Measurements from ENCODE around the gene MYRIP.

The MYRIP gene

DNA sequence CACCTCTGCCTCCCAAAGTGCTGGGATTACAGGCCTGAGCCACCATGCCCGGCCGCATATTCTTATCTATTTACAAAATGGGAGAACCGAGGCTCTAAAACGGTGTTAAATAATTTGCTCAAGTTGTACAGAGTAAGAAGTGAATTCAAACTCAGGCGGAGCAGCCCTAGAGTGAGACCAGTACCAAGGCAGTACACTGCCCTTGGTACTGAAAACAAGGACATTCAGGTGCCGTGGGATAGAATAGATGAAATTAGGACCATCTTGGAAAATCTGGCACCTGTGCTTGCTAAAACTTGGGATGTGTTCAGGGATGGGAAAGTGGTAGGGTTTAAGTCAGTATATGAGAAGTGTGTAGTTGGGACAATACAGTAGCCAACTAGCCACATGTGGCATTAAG lies 100.7 kb downstream of the MYRIP start:
- DNase-seq, result no peak

- DNase-seq, result no peak
These were observed 101.5 kb downstream of the MYRIP start for GRCh38 chr3:39910826-39911464.

DNA sequence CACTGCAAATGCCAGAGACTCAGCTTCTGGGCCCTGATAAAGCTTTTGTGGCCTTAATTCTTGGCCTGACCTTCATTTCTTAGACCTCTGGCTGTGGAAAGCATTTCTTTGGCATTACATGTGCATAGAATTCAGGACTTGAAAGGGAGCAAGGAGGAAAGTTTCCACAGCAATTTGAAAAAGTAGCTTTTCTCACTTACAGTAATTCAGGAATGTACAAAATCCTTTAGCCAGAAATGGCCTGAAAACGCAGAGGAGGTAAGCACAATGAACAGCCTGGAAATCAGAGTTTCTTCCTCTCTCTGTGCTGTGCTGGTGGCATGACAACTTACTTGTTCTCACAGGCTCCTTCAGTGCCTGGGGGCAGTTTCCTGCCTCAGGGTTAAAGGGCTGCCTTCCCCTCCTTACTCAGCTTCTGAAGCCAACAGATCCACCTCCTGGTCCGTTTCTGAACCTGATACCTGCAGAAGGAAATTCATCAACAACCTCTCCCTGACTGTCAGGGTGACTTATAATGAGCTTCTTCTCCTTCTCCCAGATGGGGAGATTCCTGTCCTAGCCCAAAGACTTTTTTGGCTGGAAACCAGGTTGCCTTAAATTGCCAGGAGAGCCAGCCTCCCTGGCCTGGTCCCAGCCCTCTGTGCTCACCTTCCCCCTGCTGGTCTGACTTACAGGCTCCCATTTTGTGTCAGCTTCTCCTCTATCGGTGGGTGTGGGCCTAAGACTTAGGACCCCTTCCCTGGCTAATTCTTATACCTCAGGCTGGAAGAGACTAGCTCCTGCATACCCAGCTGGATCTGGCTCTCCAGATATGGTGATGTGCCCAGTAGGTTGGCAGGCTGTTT lies 102.3 kb downstream of the MYRIP start:
- DNase-seq, result no peak

DNA sequence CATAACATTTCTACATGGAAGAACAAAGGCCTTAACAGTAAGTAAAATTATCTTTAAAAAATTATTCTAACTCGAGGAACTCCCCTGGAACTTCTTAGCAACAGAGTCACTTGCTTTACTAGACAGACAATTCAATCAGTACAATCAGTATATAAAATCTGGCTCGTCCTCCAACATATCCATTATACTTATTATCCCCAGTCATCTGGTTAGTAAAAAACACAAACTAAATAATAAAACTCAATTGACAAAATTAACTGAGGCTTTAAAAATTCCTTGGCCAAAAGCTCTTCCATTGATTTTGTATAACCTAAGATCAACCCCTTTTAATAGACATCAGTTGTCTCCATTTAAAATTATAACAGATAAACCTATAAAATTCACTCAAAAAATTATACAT lies 105.6 kb downstream of the MYRIP start:
- DNase-seq, result no peak

GRCh38 chr3:39917065-39917773 lies 107.8 kb downstream of the MYRIP start:
- no peak for DNase-seq

DNA sequence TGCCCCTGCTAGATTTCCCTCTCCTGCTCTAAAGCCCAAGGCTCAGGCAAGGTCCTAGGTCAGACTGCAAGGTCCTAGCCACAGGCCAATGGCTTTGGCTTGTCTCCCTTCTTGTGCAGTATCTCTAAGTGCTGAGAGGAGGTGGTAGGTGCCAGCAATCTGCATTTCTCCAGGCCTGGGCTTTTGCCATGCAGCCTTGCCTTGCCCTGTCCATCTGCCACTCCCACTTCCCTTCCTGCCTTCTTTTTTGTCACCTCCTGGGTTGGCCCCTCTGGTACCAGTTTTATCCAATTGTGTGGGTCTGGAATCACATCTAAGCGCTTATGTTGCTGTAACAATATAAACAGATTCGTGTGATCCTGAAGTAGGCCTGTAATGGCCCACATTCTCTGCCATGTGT lies 109.9 kb downstream of the MYRIP start:
- DNase-seq, result no peak

- no peak for DNase-seq
These were observed 110.9 kb downstream of the MYRIP start for GRCh38 chr3:39920271-39920670.

DNA sequence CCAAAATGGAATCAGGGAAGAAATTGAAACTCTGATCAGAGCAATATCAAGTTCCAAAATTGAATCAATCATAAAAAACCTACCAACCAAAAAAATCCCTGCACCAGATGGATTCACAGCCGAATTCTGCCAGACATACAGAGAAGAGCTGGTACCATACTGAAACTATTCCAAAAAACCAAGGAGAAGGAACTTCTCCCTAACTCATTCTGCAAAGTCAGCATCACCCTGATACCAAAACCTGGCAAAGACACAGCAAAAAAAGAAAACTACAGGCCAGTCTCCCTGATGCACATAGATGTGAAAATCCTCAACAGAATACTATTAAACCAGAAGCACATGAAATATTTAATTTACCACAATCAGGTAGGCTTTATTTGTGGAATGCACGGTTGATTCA lies 118.1 kb downstream of the MYRIP start:
- no peak for DNase-seq

- DNase-seq, result no peak
These were observed 124.7 kb downstream of the MYRIP start for GRCh38 chr3:39933986-39934693.

GRCh38 chr3:39934696-39935095 lies 125.3 kb downstream of the MYRIP start:
- DNase-seq, result no peak

- DNase-seq, result no peak
These were observed 125.9 kb downstream of the MYRIP start for GRCh38 chr3:39935261-39935660.

DNA sequence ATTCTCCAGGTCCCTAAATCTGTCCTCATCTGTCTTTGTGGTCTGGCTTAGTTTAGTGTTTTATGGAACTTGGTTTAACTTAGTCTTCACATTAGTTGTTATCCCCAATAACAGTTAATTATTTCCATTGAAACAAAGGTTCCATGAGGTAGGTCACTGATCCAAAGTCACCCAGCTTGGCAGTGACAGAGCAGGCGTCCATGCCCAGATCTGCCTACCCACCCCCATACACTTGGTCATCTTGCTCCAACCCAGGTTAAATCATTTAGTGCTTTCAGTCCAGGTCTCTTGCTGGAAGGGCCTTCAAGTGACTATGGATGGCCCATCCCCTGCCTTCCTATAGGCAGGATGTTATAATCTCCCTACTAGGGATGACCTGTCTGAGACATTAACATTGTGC lies 127.4 kb downstream of the MYRIP start:
- no peak for DNase-seq

DNA sequence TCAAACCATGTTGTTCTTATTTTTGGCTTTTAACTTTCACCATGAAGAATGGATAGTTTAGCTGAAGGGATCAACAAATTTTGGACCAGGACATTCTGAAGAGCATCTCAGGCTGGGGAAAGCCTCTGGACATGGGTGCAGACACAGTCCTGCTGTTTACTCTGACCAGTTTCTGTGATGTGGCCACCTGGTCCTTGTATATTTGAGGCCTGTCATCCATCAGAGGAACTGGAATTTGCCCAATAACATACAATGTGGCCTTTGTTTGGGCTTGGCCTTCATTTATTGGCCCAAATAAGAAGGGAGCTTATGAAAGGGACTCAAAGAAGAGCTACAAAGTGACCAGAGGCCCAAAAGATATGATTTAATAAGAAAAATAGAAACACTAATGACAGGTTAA lies 127.9 kb downstream of the MYRIP start:
- DNase-seq, result no peak

- no peak for DNase-seq
These were observed 128.5 kb downstream of the MYRIP start for GRCh38 chr3:39937874-39938273.

DNA sequence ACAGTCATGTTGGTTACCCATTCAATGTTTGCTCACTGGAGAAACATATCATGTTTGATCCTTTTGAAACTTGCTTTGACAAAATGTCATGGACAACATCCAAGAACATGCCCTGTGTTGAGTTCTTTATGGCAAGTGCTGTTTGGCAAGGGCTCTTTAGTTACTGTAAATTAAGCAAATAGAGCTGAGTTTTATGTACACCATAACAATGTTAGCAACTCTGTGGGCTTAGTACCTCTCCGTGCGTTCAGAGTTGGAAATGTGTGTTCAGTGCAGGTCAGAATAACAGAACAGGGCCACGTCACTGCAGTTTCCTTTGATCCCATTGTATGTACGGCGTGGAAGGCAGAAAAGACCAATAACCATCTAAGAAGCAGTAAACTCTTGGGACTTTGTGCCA lies 132.5 kb downstream of the MYRIP start:
- DNase-seq, result no peak

- DNase-seq, result no peak
These were observed 151.2 kb downstream of the MYRIP start for GRCh38 chr3:39960515-39961191.

DNA sequence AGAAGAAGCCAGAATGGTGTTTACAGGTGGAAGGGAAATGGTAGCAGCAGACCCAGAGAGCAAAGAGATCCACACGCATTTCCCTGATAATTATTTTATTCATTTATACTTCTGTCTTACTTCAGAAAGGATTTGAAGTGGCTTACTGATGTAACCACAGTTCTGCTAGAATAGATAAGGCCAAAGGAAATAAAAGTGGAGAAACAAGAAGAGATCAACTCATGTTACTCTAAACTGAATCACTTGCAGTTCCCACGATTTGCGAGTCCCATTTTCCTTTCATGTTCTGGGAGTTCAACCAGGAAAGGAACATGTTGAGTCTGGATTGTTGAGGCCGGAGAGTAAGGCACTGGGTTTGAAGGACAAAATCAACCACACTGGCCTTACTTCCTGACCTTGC lies 151.8 kb downstream of the MYRIP start:
- no peak for DNase-seq

DNA sequence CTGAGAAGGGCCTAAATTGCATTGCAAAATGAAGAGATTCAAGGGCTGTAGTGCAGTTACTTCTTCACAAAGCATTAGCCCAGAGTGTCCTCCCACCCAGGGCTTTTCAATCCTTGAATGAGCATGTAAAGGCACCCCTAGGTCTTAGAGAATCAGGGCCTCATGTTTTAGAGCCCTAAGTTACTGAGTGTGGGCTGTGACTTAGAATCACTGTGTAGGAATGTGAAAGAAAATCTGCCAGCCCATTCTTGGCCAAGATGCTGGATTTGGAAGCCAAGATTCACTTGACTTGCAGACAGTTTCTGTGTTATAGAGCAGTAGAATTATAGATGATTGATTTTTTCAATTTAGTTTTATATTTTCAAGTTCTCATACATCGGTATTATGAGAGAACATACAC lies 153.2 kb downstream of the MYRIP start:
- no peak for DNase-seq

DNA sequence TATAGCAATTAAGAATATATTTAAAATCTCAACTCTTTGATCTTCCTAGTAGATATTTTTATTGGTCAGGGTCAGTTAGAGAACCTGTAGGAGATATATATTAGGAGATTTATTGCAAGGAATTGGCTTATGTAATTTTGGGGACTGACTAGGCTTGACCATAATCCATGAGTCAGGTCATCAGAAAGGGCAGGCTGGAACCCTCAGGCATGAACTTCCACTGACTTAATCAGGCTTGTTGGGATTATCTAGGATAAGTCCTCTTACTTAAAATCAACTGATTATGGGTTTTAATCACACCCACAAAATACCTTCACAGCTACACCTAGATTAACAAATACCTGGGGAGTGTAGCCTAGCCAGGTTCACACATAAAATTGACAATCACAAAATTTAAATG lies 156.1 kb downstream of the MYRIP start:
- no peak for DNase-seq

GRCh38 chr3:39965997-39966396 lies 156.6 kb downstream of the MYRIP start:
- no peak for DNase-seq

GRCh38 chr3:39970982-39971381 lies 161.6 kb downstream of the MYRIP start:
- no peak for DNase-seq

DNA sequence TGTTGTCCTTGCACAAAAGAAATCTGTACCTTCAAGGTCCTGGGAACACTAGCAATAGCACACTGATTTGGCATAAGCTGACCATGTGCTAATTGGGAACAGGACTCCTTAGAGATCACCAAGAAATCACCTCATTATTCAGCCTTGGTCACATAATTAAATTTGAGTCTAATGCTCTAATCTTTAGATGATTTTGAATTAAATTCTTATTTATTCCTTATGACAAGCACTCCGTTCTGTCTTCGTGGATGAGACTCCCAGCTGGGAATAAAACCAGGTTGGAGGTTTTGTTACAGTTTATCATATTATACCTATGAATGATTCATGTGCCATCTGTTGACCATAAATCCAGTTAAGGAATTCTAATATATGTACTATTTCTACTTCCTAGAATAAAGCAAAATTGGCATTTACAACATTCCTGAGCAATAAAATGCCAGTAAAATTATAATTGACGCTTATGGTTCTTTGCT lies 162.2 kb downstream of the MYRIP start:
- DNase-seq, result no peak

GRCh38 chr3:39972508-39972907 lies 163.1 kb downstream of the MYRIP start:
- DNase-seq, result no peak
